Activated CD8-positive, alpha-beta memory T cell treated with anti-CD3 and anti-CD28 coated beads, Interleukin-2, amount 50 U/mL, for 1 hour (primary cell): Measurements from ENCODE around the gene TBC1D5.

Experiments used
- DNase-seq: peaks from one replicate; pipeline ENCODE4 v3.0.0-alpha.2; 2020; ENCODE audit errors: extremely low read depth

Gene TBC1D5

GRCh38 chr3:17179381-17180205 lies 562.8 kb downstream of the TBC1D5 start:
- no peak for DNase-seq

DNA sequence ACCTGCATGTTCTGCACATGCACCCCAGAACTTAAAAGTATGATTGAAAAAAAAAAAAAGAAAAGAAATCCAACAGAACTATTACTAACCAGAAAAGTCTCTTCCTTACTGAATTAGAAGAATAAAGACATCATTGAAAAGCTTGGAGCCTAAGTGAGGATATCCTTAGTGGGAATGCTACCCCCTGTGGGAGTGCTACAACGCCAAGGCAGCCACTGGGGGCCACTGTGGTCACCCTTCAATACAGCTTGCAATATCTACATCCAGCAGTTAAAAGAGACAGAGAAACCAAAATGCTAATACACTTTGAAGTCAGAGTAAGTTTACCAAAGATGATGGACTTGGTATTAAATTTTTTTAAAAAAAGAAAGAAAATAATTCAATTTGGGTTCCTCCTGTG lies 565.7 kb downstream of the TBC1D5 start:
- DNase-seq: no peak

DNA sequence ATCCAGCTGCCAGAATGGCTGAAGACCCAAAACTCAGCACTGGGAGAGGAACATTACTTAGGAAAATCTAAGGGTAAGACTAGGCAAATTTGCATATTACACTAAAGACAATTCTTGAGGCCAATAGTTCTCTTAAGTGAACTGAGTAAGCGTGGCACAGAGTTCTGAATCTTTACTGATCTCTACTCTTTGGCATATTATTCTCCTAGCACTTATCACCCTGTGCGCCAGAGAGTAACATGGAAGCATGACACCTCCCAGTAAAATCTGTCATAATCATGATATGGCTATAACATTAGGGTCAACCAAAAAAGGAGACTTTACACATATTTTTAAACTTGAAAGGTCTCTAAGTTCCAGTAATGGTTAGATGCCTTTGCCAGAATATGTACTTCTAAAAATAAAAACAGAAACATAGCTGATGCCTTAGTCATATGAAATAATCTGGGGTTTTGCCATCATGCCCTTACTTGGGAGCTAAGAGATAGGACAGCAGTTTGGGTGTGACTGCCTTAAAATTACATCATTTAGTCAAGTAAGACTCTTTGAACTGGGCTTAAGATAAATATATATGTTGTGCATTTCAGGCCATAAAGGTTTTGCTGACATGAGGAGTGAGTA lies 567.1 kb downstream of the TBC1D5 start:
- no peak for DNase-seq

- DNase-seq: no peak
Measured at GRCh38 chr3:17166369-17166768, 576.1 kb downstream of the TBC1D5 start.

GRCh38 chr3:17162116-17162515 lies 580.3 kb downstream of the TBC1D5 start:
- no peak for DNase-seq

- no peak for DNase-seq
Measured at GRCh38 chr3:17160597-17160996, 581.8 kb downstream of the TBC1D5 start.

GRCh38 chr3:17158941-17159682 lies 583.3 kb downstream of the TBC1D5 start:
- DNase-seq: no peak

DNA sequence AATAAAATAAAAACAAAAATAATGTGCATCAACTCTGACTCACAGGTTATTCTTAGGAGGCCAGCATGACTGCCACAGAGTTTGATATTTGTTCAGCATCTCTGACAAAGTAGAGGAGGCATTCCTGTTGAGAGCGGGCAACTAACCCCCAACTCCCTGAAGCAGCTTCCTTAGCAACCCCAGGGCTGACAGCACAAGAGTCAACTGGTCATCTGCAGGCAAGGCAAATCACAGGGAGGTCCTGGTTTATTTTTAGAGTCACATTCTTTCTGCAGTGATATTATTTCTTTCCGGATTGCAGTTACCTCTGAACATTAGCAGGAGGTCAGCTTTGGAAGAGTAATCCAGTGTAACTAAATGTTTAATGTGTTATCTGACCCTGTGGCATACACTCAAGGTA lies 584.7 kb downstream of the TBC1D5 start:
- DNase-seq: no peak

DNA sequence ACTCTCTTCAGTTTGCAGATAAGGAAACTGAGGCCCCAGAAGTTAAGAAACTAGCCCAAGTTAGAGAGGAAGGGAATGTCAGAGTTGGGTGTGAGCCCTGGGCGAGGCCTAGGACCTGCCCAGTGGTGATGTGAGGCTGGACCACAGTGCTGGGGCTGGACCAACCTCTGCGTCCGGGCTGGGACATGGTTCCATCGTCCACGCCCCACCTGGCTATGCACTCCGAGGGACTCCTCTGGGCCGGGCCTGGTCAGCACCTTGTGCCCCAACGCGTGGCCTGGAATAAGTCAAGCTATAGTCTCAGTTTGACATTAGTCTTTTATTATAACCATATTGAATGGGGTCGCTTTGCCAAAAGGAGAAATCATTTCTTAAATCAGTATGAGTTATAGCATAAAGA lies 585.6 kb downstream of the TBC1D5 start:
- DNase-seq: no peak

GRCh38 chr3:17155951-17156350 lies 586.5 kb downstream of the TBC1D5 start:
- no peak for DNase-seq

DNA sequence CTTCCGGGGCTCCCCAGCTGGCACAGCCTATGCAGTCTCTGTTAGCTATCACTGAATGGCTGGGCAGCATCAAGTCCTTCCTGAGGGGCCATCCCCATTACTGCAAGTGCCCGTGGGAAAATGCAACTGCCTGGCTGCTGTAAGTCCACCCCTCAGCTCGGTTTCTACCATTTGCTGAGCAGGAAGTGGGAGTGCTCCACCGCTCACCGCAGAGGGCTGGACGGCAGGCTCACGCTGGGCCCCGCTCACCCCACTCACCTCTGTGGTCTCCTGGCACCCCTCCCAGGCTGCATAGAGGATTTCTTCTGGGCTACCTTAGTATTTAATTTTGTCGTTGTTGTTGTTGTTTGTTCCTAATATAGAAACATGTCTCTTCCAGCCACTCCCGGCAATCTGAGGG lies 587.5 kb downstream of the TBC1D5 start:
- no peak for DNase-seq

DNA sequence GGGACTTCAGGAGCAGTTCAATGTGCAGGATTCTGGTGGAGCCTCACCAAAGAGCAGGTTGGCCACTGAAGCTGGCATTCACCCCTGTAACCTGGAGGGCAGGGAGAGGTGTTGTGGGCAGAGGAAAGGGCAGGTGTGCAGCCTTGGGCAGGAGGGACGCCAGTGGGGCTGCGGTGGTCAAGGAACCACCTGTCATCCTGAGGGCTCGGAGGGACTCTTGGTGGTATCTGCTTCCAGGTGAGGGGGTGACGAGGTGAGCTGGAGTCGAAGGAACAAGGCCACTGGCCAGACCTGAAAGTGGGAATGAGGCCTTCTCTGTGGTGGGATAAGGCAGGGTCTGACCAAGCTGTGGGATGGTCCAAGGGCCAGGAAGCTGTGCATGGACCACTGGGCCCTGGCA lies 588.2 kb downstream of the TBC1D5 start:
- no peak for DNase-seq

DNA sequence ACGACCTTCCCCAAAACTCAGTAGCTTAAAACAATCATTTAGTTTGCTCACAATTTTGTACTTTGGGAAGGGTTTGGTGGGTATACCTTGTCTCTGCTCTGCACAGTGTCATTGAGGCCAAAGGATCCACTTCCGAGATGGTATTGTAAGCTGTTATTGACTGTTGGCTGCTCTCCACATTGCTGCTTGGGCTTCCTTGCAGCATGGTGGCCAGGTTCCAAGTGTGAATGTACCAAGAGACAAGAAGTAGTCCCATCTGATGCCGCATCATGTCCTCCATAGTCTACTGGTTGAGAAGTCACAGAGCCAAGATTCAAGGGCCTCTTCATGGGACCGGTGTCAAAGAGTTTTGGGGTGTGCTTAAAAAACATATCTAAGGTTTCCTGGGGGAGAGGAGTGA lies 589.2 kb downstream of the TBC1D5 start:
- no peak for DNase-seq

DNA sequence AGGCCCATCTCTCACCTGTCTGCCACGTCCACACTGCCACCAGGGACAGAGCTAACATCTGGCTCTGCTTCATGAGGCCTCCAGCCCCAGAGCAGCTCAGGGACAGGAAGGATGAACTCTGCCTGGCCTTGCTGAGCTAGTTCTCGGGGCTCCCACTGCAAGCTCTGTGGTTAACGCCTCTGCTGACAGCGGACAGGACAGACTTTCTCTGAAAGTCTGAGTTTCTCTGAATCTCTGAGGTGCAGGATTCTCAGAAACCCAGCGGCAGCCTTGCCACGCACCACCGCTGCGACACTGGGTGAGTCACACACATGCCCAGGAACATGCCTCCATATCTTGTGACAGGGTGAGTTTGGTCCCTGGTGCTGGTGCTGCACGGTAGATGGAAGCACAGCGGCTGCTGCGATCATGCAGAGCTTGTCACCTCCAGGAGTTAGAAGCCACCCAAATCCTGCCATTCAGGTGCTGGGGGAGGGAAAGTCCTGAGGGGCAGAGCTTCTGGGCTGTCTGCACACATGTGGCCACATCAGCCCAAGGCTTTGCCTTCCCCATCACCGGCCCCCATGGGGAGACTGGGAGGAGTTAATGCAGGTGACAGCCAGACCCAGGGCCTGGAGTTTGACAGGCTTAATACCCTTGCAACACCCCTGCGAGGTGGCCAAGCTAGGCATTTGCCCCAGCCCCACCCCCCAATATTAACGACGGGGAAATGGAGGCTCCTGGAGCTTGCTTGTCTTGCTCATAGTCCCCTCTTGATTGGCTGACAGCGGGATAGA lies 590.6 kb downstream of the TBC1D5 start:
- peak; percentile 70 for DNase-seq

DNA sequence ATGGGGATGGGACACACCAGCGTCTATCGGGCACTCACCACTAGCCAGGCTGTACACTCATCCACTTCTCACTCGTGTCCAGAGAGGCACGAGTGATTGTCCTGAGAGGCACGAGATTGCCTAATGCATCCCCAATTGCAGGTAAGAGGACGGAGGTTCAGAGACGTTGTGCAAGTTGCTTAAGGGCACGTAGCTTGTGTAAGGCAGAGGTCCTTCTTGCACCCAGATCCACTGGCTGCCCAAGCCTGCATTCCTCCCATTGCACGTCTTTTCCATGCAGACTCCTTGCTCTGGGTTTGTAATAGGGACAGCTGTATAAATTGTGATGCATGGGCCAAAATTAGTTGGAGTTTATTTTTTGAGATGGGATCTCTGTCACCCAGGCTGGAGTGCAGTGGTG lies 593.4 kb downstream of the TBC1D5 start:
- DNase-seq: no peak

DNA sequence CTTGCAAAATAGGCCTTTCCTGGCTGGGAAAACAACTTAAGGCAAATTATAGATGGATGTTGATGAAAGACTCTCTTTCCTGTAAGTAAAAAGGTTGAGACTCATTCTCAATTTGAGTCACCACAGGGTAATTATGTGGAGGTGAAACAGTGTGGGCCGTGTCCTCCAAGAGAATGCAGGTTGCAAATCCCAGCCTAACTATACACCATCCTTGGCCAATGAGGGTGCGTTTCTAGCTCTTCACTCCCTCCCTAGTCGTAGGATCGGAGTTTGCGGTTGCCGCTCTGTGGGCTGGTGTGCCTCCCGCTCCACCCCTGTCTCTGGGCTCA lies 597.8 kb downstream of the TBC1D5 start:
- DNase-seq: no peak

- DNase-seq: no peak
Measured at GRCh38 chr3:17143893-17144664, 598.4 kb downstream of the TBC1D5 start.

- DNase-seq: no peak
Measured at GRCh38 chr3:17142516-17142915, 599.9 kb downstream of the TBC1D5 start.

DNA sequence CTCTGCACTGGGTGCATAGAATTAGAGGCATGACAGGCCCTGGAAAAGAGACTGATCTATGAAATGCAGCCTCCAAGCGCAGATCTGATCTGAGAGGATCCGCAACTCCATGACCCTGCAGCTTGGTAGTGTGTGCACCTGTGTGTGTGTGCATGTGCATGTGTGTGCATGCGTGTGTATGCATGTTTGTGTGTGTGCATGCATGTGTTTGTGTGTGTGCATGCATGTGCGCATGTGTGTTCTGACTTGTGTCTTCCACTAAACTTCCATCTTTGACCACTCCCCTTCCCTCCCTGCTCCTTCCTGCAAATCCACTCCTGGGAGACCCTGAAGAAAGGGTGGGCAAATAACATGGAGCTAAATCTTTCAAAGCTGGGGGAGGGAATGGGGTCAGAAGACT lies 600.7 kb downstream of the TBC1D5 start:
- DNase-seq: no peak

- no peak for DNase-seq
Measured at GRCh38 chr3:17140670-17141505, 601.5 kb downstream of the TBC1D5 start.
